ENCODE data around the gene FAM120B. TPM values are rescaled to one million over a fixed set of nuclear protein-coding genes. Genes with fewer than 3 reads are reported as not detected.
"Not testable (repeated sequence)": the region's sequence is repeated elsewhere in the genome, so short reads cannot be mapped to it uniquely, and the experiment has no call there.

FAM120B gene
- total RNA-seq, 3 donors from 2014 or later = 28.8 to 35.0 (median 33.8) TPM

DNA sequence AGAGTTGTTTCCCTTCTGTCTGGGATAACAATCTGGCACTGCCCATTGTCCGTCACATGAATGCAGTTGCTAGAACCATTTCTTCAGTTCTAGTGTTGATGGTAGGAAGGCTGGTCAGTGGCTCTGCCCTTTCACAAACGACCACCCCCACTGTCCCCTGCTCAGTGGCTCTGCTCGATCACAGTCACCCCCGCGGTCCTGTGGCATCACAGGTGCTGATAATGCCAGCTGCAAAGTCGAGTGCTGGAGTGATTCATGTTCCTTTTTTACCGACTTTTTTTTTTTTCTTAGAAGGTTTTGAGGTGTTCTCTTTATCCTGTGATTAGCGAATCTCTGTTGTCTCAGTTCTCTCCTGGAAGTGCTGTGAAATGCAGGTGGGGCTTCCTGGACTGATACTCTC, 22.8 kb downstream of the FAM120B start:
- no peaks in the 10 kb centered on the region for H3K27me3 ChIP-seq
- no peaks in the 10 kb centered on the region for H3K4me1 ChIP-seq
- no peak overlapping the region for H3K4me3 ChIP-seq
- no peaks in the 10 kb centered on the region for H3K9me3 ChIP-seq
- peaks cover 11% of the 10 kb centered on the region for H3K36me3 ChIP-seq
- DNase-seq (ENCODE audit: low spot score in 2 of 2) = no peak
- intact Hi-C loops (cut with DNase I; ENCODE audit: low total_unique reads) = no loop called here
- TF ChIP-seq POLR2A (IDR thresholded peaks at IDR 0.05) = no peak
- no peak for TF ChIP-seq POLR2AphosphoS5 (IDR thresholded peaks at IDR 0.05)
- TF ChIP-seq, protein P1, sequence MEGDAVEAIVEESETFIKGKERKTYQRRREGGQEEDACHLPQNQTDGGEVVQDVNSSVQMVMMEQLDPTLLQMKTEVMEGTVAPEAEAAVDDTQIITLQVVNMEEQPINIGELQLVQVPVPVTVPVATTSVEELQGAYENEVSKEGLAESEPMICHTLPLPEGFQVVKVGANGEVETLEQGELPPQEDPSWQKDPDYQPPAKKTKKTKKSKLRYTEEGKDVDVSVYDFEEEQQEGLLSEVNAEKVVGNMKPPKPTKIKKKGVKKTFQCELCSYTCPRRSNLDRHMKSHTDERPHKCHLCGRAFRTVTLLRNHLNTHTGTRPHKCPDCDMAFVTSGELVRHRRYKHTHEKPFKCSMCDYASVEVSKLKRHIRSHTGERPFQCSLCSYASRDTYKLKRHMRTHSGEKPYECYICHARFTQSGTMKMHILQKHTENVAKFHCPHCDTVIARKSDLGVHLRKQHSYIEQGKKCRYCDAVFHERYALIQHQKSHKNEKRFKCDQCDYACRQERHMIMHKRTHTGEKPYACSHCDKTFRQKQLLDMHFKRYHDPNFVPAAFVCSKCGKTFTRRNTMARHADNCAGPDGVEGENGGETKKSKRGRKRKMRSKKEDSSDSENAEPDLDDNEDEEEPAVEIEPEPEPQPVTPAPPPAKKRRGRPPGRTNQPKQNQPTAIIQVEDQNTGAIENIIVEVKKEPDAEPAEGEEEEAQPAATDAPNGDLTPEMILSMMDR (IDR thresholded peaks at IDR 0.05) = no peak
- no peak overlapping the region for H3K27ac ChIP-seq

DNA sequence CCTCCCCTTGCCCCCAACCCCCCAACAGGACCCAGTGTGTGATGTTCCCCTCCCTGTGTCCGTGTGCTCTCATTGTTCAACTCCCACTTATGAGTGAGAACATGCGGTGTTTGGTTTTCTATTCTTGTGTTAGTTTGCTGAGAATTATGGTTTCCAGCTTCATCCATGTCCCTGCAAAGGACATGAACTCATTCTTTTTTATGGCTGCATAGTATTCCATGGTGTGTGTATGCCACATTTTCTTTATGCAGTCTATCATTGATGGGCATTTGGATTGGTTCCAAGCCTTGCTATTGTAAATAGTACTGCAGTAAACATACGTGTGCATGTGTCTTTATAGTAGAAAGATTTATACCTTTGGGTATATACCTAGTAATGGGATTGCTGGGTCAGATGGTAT, 28.6 kb downstream of the FAM120B start:
- H3K9me3 ChIP-seq; DNase-seq (ENCODE audit: low spot score in 2 of 2); H3K4me1 ChIP-seq; H3K27ac ChIP-seq; intact Hi-C loops (cut with DNase I; ENCODE audit: low total_unique reads); H3K27me3 ChIP-seq; H3K4me3 ChIP-seq: not testable (repeated sequence)
- peaks cover 11% of the 10 kb centered on the region for H3K36me3 ChIP-seq

DNA sequence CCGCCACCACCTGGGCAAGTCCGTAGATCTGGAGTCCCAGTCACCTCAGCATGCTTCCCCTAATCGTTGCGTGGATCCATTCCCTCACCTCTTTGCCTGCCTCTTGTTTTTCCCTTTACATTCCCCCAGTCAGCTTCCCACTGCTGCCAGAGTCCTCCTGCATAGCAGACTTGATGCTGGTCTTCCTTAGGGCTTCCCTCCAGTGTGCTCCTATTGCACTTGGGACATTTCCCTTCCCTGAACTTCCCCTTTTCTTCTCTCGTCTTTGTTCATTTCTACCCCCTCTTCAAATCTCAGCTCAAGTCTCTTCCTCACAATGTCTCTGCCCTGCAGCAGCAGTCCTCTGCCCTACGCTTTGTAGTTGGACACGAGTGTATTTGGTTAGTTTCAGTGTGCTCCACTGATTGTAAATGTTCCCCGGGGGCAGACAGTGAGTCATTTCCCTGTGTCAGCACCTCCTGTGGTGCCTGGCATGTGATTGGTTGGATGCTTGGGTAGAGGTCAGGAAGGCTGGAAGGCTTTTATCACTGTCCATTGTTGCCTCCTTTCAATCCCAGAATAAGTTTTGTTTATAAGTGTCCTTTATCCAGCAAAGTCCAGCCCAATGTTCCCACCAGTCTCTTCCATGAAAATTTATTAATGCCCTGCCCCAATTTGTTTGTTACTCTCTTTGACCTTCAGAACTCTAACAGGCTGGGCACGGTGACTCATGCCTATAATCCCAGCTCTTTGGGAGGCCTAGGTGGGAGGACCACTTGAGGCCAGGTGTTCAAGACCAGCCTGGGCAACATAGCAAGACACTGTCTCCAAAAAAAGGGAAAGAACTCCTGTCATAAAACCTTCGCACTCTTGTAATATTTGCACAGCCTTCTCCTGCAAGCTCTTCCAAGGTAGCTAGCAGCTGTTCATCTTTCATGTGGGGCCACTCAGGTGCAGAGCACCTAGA, 38.3 kb downstream of the FAM120B start:
- H3K36me3 ChIP-seq = no peaks in the 10 kb centered on the region
- H3K9me3 ChIP-seq = no peaks in the 10 kb centered on the region

DNA sequence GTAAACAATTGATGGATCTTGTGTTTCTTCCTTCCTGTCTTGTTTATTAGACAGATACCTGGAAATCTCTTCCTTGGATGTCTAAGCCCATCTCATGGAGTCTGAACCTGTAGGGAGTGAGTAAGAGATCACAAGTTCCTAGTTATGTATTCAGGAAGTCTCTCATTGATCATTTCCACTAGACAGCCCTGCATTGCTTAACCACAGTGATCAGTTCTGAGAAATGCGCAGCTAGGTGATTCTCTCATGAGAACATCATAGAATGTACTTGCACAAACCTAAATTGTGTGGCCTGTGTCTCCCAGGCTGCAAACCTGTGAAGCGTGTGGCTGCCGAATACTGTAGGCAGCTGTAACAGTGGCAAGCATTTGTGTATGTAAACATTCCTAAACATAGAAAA, 39.1 kb downstream of the FAM120B start:
- intact Hi-C loops (cut with DNase I; ENCODE audit: low total_unique reads) = no loop called here
- Histone ChIP-seq H3K27me3 (no peaks in the 10 kb centered on the region), H3K9me3 (no peaks in the 10 kb centered on the region), H3K27ac (peak overlapping the region; percentile 14 to 45), H3K36me3 (no peaks in the 10 kb centered on the region), H3K4me3 (no peak overlapping the region), H3K4me1 (no peaks in the 10 kb centered on the region)
- no peak for DNase-seq (ENCODE audit: low spot score in 2 of 2)
- TF ChIP-seq, protein P1 (IDR thresholded peaks at IDR 0.05) = no peak

More for the DNA sequence above, 38.3 kb downstream of the FAM120B start:
- Histone ChIP-seq H3K4me3 (no peak overlapping the region), H3K27ac (peak overlapping the region; percentile 14 to 45), H3K4me1 (peaks cover 0 to 3% of the 10 kb centered on the region in 2 donors), H3K27me3 (no peaks in the 10 kb centered on the region)
- DNase-seq (ENCODE audit: low spot score in 2 of 2) = no peak
- intact Hi-C loops (cut with DNase I; ENCODE audit: low total_unique reads) = no loop called here
- TF ChIP-seq, protein P1 (IDR thresholded peaks at IDR 0.05) = no peak
- no peak for TF ChIP-seq POLR2A (IDR thresholded peaks at IDR 0.05)
- peak in 1 of 3 donors; percentile 13 for TF ChIP-seq POLR2AphosphoS5 (IDR thresholded peaks at IDR 0.05)

DNA sequence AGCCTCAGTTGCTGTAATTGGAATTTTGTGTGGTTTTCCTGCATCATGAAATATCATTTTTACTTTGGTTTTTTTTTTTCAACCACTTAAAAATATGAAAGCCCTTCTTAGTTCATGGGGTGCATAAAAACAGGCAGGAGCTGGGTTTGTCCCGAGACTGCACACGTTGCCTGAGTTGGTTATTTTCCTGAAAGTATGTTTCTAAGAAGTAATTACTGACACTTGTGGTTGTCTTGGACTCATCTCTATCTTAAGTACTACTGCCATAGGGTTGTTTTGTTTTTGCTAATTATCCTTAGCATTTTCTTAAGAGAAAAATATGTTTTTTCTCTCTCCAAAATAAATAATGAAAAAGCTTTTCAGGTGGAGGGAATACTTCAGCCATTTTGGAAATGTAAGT, 40.1 kb downstream of the FAM120B start:
- no peaks in the 10 kb centered on the region for H3K36me3 ChIP-seq
- no peak overlapping the region for H3K27ac ChIP-seq
- H3K4me3 ChIP-seq = no peak overlapping the region
- intact Hi-C loops (cut with DNase I; ENCODE audit: low total_unique reads) = no loop called here
- no peaks in the 10 kb centered on the region for H3K27me3 ChIP-seq
- TF ChIP-seq POLR2A (IDR thresholded peaks at IDR 0.05) = no peak
- no peaks in the 10 kb centered on the region for H3K9me3 ChIP-seq
- no peaks in the 10 kb centered on the region for H3K4me1 ChIP-seq
- no peak for DNase-seq (ENCODE audit: low spot score in 2 of 2)

DNA sequence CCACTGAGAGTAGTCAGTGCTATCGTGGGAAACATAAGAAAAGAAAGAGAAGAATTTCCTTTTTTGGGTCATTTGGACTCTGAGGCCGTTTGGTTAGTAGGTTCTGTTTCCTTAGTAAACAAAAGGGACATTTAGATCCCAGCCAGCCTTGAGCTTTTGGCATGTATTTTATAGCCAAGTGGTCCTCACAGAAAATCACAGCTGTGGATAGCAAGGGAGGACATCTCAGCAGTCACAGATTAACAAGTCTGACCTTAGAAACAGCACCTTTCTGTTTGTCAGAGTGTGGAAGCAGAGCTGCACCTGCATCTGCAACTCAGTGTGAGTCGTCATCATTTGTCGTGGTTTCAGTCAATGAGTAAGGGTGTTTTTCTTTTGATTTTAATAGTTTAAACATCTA, 40.5 kb downstream of the FAM120B start:
- H3K27me3 ChIP-seq = no peaks in the 10 kb centered on the region
- H3K4me1 ChIP-seq = no peaks in the 10 kb centered on the region
- H3K27ac ChIP-seq = no peak overlapping the region
- H3K4me3 ChIP-seq = no peak overlapping the region
- TF ChIP-seq POLR2A (IDR thresholded peaks at IDR 0.05) = no peak
- TF ChIP-seq, protein P1 (IDR thresholded peaks at IDR 0.05) = no peak
- DNase-seq (ENCODE audit: low spot score in 2 of 2) = no peak
- H3K36me3 ChIP-seq = no peaks in the 10 kb centered on the region
- no peaks in the 10 kb centered on the region for H3K9me3 ChIP-seq
- intact Hi-C loops (cut with DNase I; ENCODE audit: low total_unique reads) = no loop called here

Measured in breast epithelium (tissue), 4 donors.